ENCODE data around the gene ASPSCR1. TPM values are rescaled to one million over a fixed set of nuclear protein-coding genes. Genes with fewer than 3 reads are reported as not detected.

The ASPSCR1 gene
- total and polyA plus RNA-seq, 2 of the 13 experiments (the other 11 are each of a cell fraction or from before 2014, with no cell fraction given) = 274 to 314 TPM

- no peak for TF ChIP-seq HIVEP1 (CRISPR knock-in tag; IDR thresholded peaks at IDR 0.05)
- TF ChIP-seq ZNF501 (CRISPR knock-in tag; IDR thresholded peaks at IDR 0.05) = no peak
- TF ChIP-seq, protein P1, sequence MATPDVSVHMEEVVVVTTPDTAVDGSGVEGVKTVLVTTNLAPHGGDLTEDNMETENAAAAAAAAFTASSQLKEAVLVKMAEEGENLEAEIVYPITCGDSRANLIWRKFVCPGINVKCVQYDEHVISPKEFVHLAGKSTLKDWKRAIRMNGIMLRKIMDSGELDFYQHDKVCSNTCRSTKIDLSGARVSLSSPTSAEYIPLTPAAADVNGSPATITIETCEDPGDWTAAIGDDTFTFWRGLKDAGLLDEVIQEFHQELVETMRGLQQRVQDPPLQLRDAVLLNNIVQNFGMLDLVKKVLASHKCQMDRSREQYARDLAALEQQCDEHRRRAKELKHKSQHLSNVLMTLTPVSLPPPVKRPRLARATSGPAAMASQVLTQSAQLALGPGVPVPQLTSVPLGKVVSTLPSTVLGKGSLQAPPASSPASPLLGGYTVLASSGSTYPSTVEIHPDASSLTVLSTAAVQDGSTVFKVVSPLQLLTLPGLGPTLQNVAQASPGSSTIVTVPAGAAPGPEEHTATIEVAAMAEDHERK (CRISPR knock-in tag; IDR thresholded peaks at IDR 0.05; ENCODE audit: low read depth) = peak; percentile 73; the same call in 1 of the 2 replicates
- peak; percentile 21 for TF ChIP-seq SAP130 (CRISPR knock-in tag; IDR thresholded peaks at IDR 0.05; ENCODE audit: low read depth)
- TF ChIP-seq IKZF5 (CRISPR knock-in tag; IDR thresholded peaks at IDR 0.05) = 0 out of 2 replicates have a peak, but pooled peaks have one; percentile 8
- TF ChIP-seq FOXA3 (CRISPR knock-in tag; IDR thresholded peaks at IDR 0.05) = no peak
- TF ChIP-seq RARG (CRISPR knock-in tag; IDR thresholded peaks at IDR 0.05; ENCODE audit: low read depth) = no peak
- peak; percentile 63; the same call in 1 of the 2 replicates for TF ChIP-seq SP5 (CRISPR knock-in tag; IDR thresholded peaks at IDR 0.05; ENCODE audit: borderline replicate concordance, low read depth)
- TF ChIP-seq NCOA1 (CRISPR knock-in tag; IDR thresholded peaks at IDR 0.05) = no peak
- TF ChIP-seq THAP9 (CRISPR knock-in tag; IDR thresholded peaks at IDR 0.05; ENCODE audit: borderline replicate concordance) = 0 out of 2 replicates have a peak, but pooled peaks have one; percentile 11
- TF ChIP-seq, protein P2, sequence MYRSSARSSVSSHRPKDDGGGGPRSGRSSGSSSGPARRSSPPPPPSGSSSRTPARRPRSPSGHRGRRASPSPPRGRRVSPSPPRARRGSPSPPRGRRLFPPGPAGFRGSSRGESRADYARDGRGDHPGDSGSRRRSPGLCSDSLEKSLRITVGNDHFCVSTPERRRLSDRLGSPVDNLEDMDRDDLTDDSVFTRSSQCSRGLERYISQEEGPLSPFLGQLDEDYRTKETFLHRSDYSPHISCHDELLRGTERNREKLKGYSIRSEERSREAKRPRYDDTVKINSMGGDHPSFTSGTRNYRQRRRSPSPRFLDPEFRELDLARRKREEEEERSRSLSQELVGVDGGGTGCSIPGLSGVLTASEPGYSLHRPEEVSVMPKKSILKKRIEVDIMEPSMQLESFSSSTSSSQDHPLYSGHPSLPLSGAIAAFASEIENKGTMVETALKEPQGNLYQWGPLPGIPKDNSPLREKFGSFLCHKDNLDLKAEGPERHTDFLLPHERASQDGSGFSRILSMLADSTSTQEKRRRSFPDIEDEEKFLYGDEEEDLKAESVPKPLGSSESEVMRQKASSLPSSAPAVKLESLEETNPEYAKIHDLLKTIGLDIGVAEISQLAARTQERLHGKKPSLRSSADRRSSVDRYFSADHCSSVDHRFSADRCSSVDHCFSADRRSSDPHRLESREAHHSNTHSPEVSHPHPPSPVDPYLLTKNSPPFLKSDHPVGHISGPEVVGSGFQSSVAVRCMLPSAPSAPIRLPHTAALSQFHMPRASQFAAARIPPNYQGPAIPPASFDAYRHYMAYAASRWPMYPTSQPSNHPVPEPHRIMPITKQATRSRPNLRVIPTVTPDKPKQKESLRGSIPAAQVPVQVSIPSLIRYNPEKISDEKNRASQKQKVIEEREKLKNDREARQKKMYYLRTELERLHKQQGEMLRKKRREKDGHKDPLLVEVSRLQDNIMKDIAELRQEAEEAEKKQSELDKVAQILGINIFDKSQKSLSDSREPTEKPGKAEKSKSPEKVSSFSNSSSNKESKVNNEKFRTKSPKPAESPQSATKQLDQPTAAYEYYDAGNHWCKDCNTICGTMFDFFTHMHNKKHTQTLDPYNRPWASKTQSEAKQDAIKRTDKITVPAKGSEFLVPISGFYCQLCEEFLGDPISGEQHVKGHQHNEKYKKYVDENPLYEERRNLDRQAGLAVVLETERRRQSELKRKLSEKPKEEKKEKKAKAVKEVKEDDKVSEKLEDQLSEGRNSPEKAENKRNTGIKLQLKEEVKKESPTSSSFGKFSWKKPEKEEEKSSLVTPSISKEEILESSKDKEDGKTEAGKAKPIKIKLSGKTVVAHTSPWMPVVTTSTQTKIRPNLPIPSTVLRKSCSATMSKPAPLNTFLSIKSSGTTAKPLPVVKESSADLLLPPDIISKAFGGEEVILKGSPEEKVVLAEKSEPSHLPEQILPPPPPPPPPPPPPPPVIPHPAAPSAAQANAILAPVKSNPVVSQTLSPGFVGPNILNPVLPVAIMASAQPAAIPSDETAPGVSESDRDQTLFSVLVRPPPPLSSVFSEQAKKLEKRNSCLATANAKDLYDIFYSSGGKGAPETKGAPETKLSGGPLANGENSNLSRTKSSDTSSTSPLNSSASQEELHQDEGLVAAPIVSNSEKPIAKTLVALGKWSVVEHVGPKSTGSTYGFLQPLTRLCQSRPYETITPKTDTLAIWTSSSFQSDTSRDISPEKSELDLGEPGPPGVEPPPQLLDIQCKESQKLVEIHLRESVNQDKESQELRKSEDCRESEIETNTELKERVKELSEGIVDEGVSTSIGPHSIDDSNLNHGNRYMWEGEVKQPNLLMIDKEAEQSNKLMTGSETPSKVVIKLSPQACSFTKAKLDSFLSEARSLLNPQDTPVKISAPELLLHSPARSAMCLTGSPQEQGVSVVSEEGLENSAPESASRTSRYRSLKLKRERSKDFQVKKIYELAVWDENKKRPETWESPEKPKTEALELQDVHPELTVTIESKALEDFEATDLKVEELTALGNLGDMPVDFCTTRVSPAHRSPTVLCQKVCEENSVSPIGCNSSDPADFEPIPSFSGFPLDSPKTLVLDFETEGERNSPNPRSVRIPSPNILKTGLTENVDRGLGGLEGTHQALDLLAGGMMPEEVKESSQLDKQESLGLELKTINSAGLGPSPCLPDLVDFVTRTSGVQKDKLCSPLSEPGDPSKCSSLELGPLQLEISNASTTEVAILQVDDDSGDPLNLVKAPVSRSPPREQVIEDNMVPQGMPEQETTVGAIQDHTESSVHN (CRISPR knock-in tag; IDR thresholded peaks at IDR 0.05) = no peak
- TF ChIP-seq RXRA (CRISPR knock-in tag; IDR thresholded peaks at IDR 0.05) = no peak
- no peak for TF ChIP-seq PHF8 (CRISPR knock-in tag; IDR thresholded peaks at IDR 0.05)
- TF ChIP-seq ZNF260 (CRISPR knock-in tag; IDR thresholded peaks at IDR 0.05; ENCODE audit: borderline replicate concordance, low read depth) = no peak
- no peak for TF ChIP-seq MEIS1 (CRISPR knock-in tag; IDR thresholded peaks at IDR 0.05; ENCODE audit: borderline replicate concordance)
- no peak for TF ChIP-seq HMG20B (CRISPR knock-in tag; conservative IDR thresholded peaks at IDR 0.05)
- TF ChIP-seq ZNF382 (CRISPR knock-in tag; IDR thresholded peaks at IDR 0.05; ENCODE audit: borderline replicate concordance) = no peak
Measured at GRCh38 chr17:82022981-82023446, 45.6 kb downstream of the ASPSCR1 start, which contains the start of gene LRRC45 (continued).
